Mucosa of descending colon (tissue), 3 donors: ENCODE data around the gene MTURN. TPM values are rescaled to one million over a fixed set of nuclear protein-coding genes. Genes with fewer than 3 reads are reported as not detected.
A peak's percentile ranks its signal among the peaks of the same experiment; 100 is the strongest.

ENCODE experiments used
- ATAC-seq: fragments of 200-7000 bp; cut with Tn5 transposase; one replicate; pipeline ENCODE4 v1.9.1; 2020; ENCODE audit warnings: mild to moderate bottlenecking, moderate library complexity
- DNase-seq, 3 donors: peaks; one replicate each; pipeline ENCODE4 v3.0.0-alpha.2; 2020
- H3K36me3 ChIP-seq: fragments of 200-600 bp; one replicate; pipeline ENCODE4 v1.8.0; 2021; ENCODE audit warnings: low read depth, mild to moderate bottlenecking
- H3K4me1 ChIP-seq: fragments of 200-600 bp; one replicate; pipeline ENCODE4 v1.8.0; 2021; ENCODE audit warnings: low read depth, mild to moderate bottlenecking
- H3K4me3 ChIP-seq: fragments of 200-600 bp; one replicate; pipeline ENCODE4 v1.8.0; 2021; ENCODE audit warnings: mild to moderate bottlenecking
- H3K9me3 ChIP-seq: fragments of 200-600 bp; one replicate; pipeline ENCODE4 v1.8.0; 2021; ENCODE audit warnings: mild to moderate bottlenecking
- intact Hi-C, 2 donors: fragments of 100-400 bp; cut with DNase I in 1 of 2; cut with micrococcal nuclease in 1 of 2; formaldehyde crosslinking; loops; one replicate each; pipeline versions ENCODE4 v1.11.0 to v1.11.1; 2022; cut with DNase I, micrococcal nuclease
- total RNA-seq, 3 donors: library from RNA; stranded (reverse); fragmentation: NEBNext Ultra II Directional in 2 of 3; extraction: Animal tissue kit (Norgen Biotek cat#: 25700) in 2 of 3; gene quantifications; one replicate each; pipeline versions ENCODE4 v1.2.1 to v1.2.4, GENCODE V29; 2021 to 2023
- TF ChIP-seq, protein P1 (sequence below): fragments of 200-600 bp; IDR thresholded peaks from one replicate; pipeline ENCODE4 v1.8.0; 2022; ENCODE audit warnings: antibody characterized with exemption, mild to moderate bottlenecking
- donor health status: DM: no; HTN: no; CAD: no; lungs with moderate emphysema.
- donor health status: DM: no; HTN: no; CAD: no.
- donor health status: DM: no; HTN: yes; CAD: no.

Gene MTURN
- total RNA-seq, 3 donors from 2014 or later: 7.2 to 62.0 (median 9.7) TPM

DNA sequence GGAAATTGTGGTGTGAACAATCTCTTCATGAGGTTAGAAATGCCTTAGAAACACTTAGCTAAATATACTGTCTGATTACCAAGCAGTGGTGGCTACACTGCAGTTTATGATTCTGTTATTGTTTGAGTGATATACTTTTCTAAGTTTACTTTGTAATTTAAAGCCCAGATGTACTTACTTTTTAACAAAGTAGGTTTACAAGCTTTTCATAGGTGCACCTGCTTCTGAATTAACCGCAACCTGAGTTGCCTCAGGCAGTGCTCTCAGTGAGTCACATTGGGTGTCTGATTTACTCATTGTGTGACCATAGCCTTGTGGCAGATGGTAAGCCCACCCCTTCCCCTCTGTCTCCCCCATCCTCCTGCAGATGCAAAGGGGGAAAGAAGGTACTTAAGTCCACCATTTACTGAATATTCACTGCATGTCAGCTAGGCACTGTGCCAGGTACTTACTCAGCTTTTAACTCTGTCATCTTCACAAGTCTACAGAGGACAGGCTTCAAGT, 9.0 kb downstream of the MTURN start:
- H3K36me3 ChIP-seq: no peaks in the 10 kb centered on the region
- H3K9me3 ChIP-seq: no peaks in the 10 kb centered on the region
- peak; percentile 82 for ATAC-seq
- no peak overlapping the region for H3K4me3 ChIP-seq
- no peak for DNase-seq
- intact Hi-C loops: no loop called here
- TF ChIP-seq, protein P1, sequence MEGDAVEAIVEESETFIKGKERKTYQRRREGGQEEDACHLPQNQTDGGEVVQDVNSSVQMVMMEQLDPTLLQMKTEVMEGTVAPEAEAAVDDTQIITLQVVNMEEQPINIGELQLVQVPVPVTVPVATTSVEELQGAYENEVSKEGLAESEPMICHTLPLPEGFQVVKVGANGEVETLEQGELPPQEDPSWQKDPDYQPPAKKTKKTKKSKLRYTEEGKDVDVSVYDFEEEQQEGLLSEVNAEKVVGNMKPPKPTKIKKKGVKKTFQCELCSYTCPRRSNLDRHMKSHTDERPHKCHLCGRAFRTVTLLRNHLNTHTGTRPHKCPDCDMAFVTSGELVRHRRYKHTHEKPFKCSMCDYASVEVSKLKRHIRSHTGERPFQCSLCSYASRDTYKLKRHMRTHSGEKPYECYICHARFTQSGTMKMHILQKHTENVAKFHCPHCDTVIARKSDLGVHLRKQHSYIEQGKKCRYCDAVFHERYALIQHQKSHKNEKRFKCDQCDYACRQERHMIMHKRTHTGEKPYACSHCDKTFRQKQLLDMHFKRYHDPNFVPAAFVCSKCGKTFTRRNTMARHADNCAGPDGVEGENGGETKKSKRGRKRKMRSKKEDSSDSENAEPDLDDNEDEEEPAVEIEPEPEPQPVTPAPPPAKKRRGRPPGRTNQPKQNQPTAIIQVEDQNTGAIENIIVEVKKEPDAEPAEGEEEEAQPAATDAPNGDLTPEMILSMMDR: no peak
- H3K4me1 ChIP-seq: peaks cover 12% of the 10 kb centered on the region

DNA sequence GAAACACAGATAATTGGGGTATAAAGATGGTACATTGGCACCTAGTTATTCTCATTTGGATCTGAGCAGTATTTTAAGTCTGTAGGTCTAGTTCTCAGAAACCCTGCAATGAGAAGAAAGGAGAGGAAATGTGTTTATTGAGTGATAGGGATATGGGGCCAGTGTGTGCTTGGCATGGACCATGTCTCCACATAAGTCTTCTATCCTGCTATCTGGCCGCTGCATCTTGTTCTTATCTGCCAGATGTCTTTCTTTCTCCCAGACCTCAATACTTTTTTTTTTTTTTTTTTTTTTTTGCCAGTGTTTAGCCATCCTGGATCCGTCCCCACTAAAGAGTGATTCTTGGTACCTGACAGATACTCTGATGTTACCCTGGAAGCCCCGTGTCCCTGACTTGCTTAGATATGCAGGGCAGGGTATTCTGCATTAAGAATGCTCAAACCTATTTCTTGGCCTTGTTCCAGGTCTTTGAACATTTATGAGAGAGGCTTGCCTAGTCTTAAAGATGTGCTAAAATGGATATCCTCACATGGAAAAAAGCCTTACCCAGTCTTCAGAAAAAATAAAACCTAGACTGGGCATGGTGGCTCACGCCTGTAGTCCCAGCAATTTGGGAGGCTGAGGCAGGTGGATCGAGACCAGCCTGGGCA, 10.0 kb downstream of the MTURN start:
- intact Hi-C loops: no loop called here
- DNase-seq (no peak), ATAC-seq (no peak)
- Histone ChIP-seq H3K9me3 (no peaks in the 10 kb centered on the region), H3K36me3 (no peaks in the 10 kb centered on the region), H3K4me3 (no peak overlapping the region), H3K4me1 (peaks cover 12% of the 10 kb centered on the region)
- TF ChIP-seq, protein P1: no peak

DNA sequence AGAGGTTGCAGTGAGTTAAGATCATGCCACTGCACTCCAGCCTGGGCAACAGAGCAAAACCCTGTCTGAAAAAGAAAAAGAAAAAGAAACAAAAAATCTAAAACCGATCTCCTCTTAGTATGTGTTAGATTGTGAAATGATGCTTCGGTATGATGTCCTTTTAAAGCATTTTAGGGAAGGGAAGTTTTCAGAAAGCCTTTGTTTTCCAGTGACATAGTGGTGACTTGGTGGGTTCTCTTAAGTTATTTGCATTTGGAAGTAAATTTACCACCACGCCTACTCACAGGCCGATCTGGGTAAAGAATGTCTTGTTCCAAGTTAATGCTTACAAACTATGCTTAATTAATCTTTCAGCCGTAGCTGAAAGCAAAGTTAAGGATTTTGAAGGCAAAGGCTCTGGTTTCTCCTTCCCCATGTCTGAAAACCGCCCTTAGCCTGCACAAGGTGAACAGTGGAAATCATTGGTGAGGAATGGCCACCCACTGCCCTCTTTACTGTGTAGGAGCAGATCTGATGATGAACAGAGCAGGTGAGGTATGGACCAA, 10.7 kb downstream of the MTURN start:
- peaks cover 12% of the 10 kb centered on the region for H3K4me1 ChIP-seq
- ATAC-seq: no peak

DNA sequence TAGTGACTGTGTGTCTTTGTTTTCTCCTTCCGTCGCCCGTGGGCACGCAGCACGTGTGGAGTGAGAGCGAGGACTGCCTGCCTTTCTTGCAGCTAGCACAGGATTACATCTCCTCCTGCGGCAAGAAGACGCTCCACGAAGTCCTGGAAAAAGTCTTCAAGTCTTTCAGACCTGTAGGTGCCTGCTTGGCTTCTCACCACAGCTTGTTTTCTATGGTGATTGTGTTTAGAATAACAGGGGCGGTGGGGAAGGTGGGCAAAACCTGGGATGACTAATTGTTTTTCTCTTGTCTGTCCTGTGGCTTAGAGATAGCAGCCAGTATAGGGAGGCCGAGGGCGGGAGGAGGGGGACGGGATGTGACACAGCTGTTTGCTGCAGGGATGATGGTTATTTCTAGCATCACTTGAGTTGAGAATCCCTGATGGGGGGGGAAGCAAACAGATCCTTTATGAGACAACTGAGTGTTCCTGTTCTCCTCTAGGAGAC, 11.4 kb downstream of the MTURN start:
- DNase-seq: no peak
- intact Hi-C loops: no loop called here
- Histone ChIP-seq H3K9me3 (no peaks in the 10 kb centered on the region), H3K4me1 (peaks cover 12% of the 10 kb centered on the region), H3K36me3 (no peaks in the 10 kb centered on the region), H3K4me3 (no peak overlapping the region)
- no peak for ATAC-seq
- TF ChIP-seq, protein P1: no peak

More for the DNA sequence above, 10.7 kb downstream of the MTURN start:
- intact Hi-C loops: no loop called here
- Histone ChIP-seq H3K4me3 (no peak overlapping the region), H3K36me3 (no peaks in the 10 kb centered on the region), H3K9me3 (no peaks in the 10 kb centered on the region)
- DNase-seq: no peak
- TF ChIP-seq, protein P1: no peak

DNA sequence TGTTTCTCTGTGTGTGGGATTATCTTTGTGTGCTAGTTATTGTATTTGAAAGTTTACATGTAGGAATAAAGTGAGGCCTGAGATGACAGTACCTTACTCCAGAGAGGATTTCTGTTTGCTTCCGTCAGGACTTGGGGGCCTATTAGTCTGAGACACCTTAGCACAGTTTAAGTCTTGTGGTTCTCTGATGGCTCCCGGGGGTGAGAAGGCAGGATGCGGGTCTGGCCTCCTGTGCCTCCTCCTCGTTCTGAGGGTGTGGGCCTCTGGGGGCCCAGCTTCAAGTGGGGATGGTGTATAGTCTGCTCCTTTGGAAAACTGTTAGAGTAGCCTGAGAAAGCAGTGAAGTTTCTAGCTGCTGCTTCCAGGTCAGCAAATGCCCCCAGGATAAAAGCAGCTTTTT, 12.4 kb downstream of the MTURN start:
- ATAC-seq (no peak), DNase-seq (no peak)
- TF ChIP-seq, protein P1: no peak
- no peaks in the 10 kb centered on the region for H3K9me3 ChIP-seq
- intact Hi-C loops: no loop called here
- no peaks in the 10 kb centered on the region for H3K36me3 ChIP-seq
- H3K4me1 ChIP-seq: peaks cover 12% of the 10 kb centered on the region
- no peak overlapping the region for H3K4me3 ChIP-seq
